Testis (tissue), 2 donors: ENCODE data around the gene NADSYN1.

ENCODE experiments used
- POLR2A ChIP-seq: fragments of 450-650 bp; IDR thresholded peaks from one replicate; pipeline ENCODE4 v1.6.1; 2017; ENCODE audit warnings: antibody characterized with exemption, mild to moderate bottlenecking, moderate library complexity
- TF ChIP-seq, protein P1 (sequence below), 3 experiments: fragments of 450-650 bp in 2 of 3; fragments of 200-600 bp in 1 of 3; sonication (generic) in 1 of 3; IDR thresholded peaks; one replicate each; pipeline ENCODE4 v1.5.1; 2016 to 2019; ENCODE audit warnings: antibody characterized with exemption in 3 of 3, mild to moderate bottlenecking in 2 of 3, moderate library complexity in 1 of 3

DNA sequence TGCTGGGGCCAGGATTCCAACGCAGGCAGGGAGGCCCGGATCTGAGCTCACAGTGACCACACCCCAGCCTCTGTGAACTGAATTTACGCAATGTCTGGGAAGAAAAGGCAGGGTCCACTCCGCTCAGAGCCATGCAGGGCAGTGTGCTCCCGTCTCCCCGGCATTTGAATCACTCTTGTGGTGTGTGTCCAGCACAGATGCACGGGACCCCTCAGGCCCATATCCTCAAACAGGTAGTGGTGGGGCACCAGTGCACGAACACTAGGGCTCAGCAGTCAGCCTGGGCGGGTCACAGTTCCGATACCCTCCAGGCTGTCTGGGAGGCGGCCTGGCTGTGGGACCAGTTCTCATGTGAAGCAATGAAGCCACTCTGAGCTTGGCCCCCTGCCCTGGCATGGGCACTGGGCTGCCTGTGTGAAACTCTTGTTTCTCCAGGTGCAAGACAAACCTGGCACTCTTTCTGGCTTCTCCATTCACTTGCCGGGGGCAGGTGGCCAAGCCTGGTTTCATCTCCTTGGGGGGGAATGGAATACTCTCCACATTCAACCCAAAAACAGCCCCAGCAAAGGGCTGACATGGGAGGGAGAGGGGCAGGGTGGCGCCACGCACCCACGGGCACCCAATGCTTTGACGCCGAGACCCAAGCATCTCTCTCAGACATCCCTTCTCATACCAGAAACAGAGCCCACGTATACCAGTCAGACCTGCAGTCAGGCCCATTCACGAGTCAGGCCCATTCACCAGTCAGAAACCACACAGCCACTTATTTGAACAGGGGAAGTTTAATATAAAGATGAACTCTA, 19.2 kb upstream of the NADSYN1 start:
- TF ChIP-seq, protein P1, sequence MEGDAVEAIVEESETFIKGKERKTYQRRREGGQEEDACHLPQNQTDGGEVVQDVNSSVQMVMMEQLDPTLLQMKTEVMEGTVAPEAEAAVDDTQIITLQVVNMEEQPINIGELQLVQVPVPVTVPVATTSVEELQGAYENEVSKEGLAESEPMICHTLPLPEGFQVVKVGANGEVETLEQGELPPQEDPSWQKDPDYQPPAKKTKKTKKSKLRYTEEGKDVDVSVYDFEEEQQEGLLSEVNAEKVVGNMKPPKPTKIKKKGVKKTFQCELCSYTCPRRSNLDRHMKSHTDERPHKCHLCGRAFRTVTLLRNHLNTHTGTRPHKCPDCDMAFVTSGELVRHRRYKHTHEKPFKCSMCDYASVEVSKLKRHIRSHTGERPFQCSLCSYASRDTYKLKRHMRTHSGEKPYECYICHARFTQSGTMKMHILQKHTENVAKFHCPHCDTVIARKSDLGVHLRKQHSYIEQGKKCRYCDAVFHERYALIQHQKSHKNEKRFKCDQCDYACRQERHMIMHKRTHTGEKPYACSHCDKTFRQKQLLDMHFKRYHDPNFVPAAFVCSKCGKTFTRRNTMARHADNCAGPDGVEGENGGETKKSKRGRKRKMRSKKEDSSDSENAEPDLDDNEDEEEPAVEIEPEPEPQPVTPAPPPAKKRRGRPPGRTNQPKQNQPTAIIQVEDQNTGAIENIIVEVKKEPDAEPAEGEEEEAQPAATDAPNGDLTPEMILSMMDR (IDR thresholded peaks at IDR 0.05) = no peak
- TF ChIP-seq POLR2A = no peak
